Central memory CD4-positive, alpha-beta T cell (primary cell): ENCODE results near the gene NFIX.

Source experiments
- DNase-seq: peaks from one replicate; pipeline ENCODE4 v3.0.0; 2022

NFIX gene

GRCh38 chr19:12990853-12991252, 4.4 kb upstream of the NFIX start:
- no peak for DNase-seq

- no peak for DNase-seq
Measured at GRCh38 chr19:12991296-12991695, 4.0 kb upstream of the NFIX start.

- no peak for DNase-seq
Measured at GRCh38 chr19:12992729-12993128, 2.5 kb upstream of the NFIX start.

GRCh38 chr19:12993562-12993961, 1.7 kb upstream of the NFIX start:
- no peak for DNase-seq

- no peak for DNase-seq
Measured at GRCh38 chr19:12995596-12996405, 526 bp downstream of the NFIX start.

GRCh38 chr19:12996406-12997094, 1.3 kb downstream of the NFIX start:
- DNase-seq, result no peak

- no peak for DNase-seq
Measured at GRCh38 chr19:12997179-12997966, 2.1 kb downstream of the NFIX start.

- no peak for DNase-seq
Measured at GRCh38 chr19:12997967-12998940, 3.0 kb downstream of the NFIX start.

- no peak for DNase-seq
Measured at GRCh38 chr19:13001166-13001501, 5.9 kb downstream of the NFIX start.

- no peak for DNase-seq
Measured at GRCh38 chr19:13001502-13002165, 6.4 kb downstream of the NFIX start.

GRCh38 chr19:13002166-13002898, 7.1 kb downstream of the NFIX start:
- DNase-seq, result no peak

- DNase-seq, result no peak
Measured at GRCh38 chr19:13003081-13003480, 7.8 kb downstream of the NFIX start.

- no peak for DNase-seq
Measured at GRCh38 chr19:13004273-13004672, 9.0 kb downstream of the NFIX start.

GRCh38 chr19:13005253-13005652, 10.0 kb downstream of the NFIX start:
- DNase-seq, result no peak

GRCh38 chr19:13005861-13006370, 10.6 kb downstream of the NFIX start:
- DNase-seq, result no peak

- no peak for DNase-seq
Measured at GRCh38 chr19:13006431-13007281, 11.4 kb downstream of the NFIX start.

GRCh38 chr19:13007292-13008045, 12.2 kb downstream of the NFIX start:
- no peak for DNase-seq

GRCh38 chr19:13008926-13009787, 13.9 kb downstream of the NFIX start:
- no peak for DNase-seq
